ENCODE results near the gene GOLPH3L. TPM values are rescaled to one million over a fixed set of nuclear protein-coding genes. Genes with fewer than 3 reads are reported as not detected.

GOLPH3L gene
- total RNA-seq, 4 donors from 2014 or later = 18.4 to 36.6 (median 25.7) TPM

- 82% methylated on average over 3 of the region's 3 CpGs for WGBS
- TF ChIP-seq EP300 (IDR thresholded peaks at IDR 0.05) (no peak), CTCF (IDR thresholded peaks at IDR 0.05) (no peak), POLR2A (IDR thresholded peaks at IDR 0.05) (no peak), POLR2AphosphoS5 (IDR thresholded peaks at IDR 0.05) (no peak)
- Histone ChIP-seq H3K9me3 (no peaks in the 10 kb centered on the region), H3K36me3 (peaks cover 18% of the 10 kb centered on the region), H3K4me1 (no peaks in the 10 kb centered on the region), H3K4me3 (no peak overlapping the region), H3K27ac (no peak overlapping the region), H3K27me3 (no peaks in the 10 kb centered on the region)
- no peak for DNase-seq (ENCODE audit: low spot score in 2 of 2)
These were observed 100.0 kb downstream of the GOLPH3L start for GRCh38 chr1:150596976-150597375.

Other genes starting within 250 kb of the GOLPH3L start
- gene TARS2, start 209.7 kb downstream of the GOLPH3L start, total RNA-seq = 10 to 100 TPM; 13.7 to 29.1 (median 20.9) TPM
- gene ECM1, start 189.0 kb downstream of the GOLPH3L start, total RNA-seq = 10 to 100 TPM; 20.8 to 60.7 (median 44.1) TPM
- gene FALEC, start 181.4 kb downstream of the GOLPH3L start, total RNA-seq = not detected
- gene ADAMTSL4, start 147.7 kb downstream of the GOLPH3L start, total RNA-seq = 10 to 100 TPM in 3 of 4 donors, 1 to 10 TPM in 1; 7.2 to 22.7 (median 18.0) TPM
- 100 to 1,000 TPM; 211 to 307 (median 270) TPM for gene MCL1, start 117.5 kb downstream of the GOLPH3L start, total RNA-seq
- 100 to 1,000 TPM; 266 to 384 (median 291) TPM for gene ENSA, start 67.5 kb downstream of the GOLPH3L start, total RNA-seq
- 10 to 100 TPM in 1 of 4 donors, 1 to 10 TPM in 2, not detected in 1; 6.7 to 11.3 (median 8.4) TPM for gene HORMAD1, start 23.7 kb upstream of the GOLPH3L start, total RNA-seq
- 10 to 100 TPM in 3 of 4 donors, 1 to 10 TPM in 1; 6.7 to 21.7 (median 15.5) TPM for gene CTSS, start 68.6 kb upstream of the GOLPH3L start, total RNA-seq
- 10 to 100 TPM; 46.3 to 98.0 (median 64.2) TPM for gene CTSK, start 111.1 kb upstream of the GOLPH3L start, total RNA-seq
- 10 to 100 TPM; 32.7 to 79.0 (median 41.7) TPM for gene ARNT, start 179.4 kb upstream of the GOLPH3L start, total RNA-seq
- gene CTXND2, start 190.0 kb upstream of the GOLPH3L start, total RNA-seq = not detected
- gene SETDB1, start 229.2 kb upstream of the GOLPH3L start, total RNA-seq = 10 to 100 TPM; 25.0 to 61.9 (median 38.5) TPM

All from suprapubic skin (tissue), 4 donors.